ENCODE data around the gene ZNF500.
"Not testable (repeated sequence)": the region's sequence is repeated elsewhere in the genome, so short reads cannot be mapped to it uniquely, and the experiment has no call there.

The ZNF500 gene

GRCh38 chr16:4795828-4796572, 29.0 kb upstream of the ZNF500 start:
- DNase-seq = no peak

- no peak for DNase-seq
Measured at GRCh38 chr16:4795181-4795827, 28.3 kb upstream of the ZNF500 start, which contains the start of gene SMIM22. TSS of gene SMIM22 (plus strand) at chr16:4795369. CDS start at chr16:4795735, 366 bp downstream.

GRCh38 chr16:4792951-4793513, 26.1 kb upstream of the ZNF500 start:
- no peak for DNase-seq

GRCh38 chr16:4790871-4791270, 23.9 kb upstream of the ZNF500 start:
- DNase-seq = no peak

GRCh38 chr16:4790261-4790660, 23.3 kb upstream of the ZNF500 start:
- DNase-seq = no peak

GRCh38 chr16:4788910-4789309, 21.9 kb upstream of the ZNF500 start:
- no peak for DNase-seq

GRCh38 chr16:4788489-4788889, 21.5 kb upstream of the ZNF500 start:
- no peak for DNase-seq

- DNase-seq = no peak
Measured at GRCh38 chr16:4787627-4788482, 20.9 kb upstream of the ZNF500 start, which contains the start of gene SEPTIN12. TSS of gene SEPTIN12 (minus strand) at chr16:4788345. CDS start at chr16:4787645, 700 bp downstream.

GRCh38 chr16:4787068-4787467, 20.1 kb upstream of the ZNF500 start:
- DNase-seq = no peak

- no peak for DNase-seq
Measured at GRCh38 chr16:4785758-4786433, 18.9 kb upstream of the ZNF500 start.

- DNase-seq = not testable (repeated sequence)
Measured at GRCh38 chr16:4784444-4784987, 17.6 kb upstream of the ZNF500 start.

GRCh38 chr16:4783951-4784336, 17.0 kb upstream of the ZNF500 start:
- no peak for DNase-seq

GRCh38 chr16:4783251-4783950, 16.4 kb upstream of the ZNF500 start:
- DNase-seq = no peak

GRCh38 chr16:4780235-4780634, 13.3 kb upstream of the ZNF500 start:
- DNase-seq = no peak

- no peak for DNase-seq
Measured at GRCh38 chr16:4778050-4778392, 11.1 kb upstream of the ZNF500 start.

- DNase-seq = no peak
Measured at GRCh38 chr16:4777339-4778049, 10.5 kb upstream of the ZNF500 start.

GRCh38 chr16:4776141-4776705, 9.3 kb upstream of the ZNF500 start:
- no peak for DNase-seq

GRCh38 chr16:4775005-4775404, 8.0 kb upstream of the ZNF500 start:
- no peak for DNase-seq

GRCh38 chr16:4772351-4772750, 5.4 kb upstream of the ZNF500 start:
- DNase-seq = no peak

- DNase-seq = no peak
Measured at GRCh38 chr16:4771646-4772045, 4.7 kb upstream of the ZNF500 start.

- no peak for DNase-seq
Measured at GRCh38 chr16:4769306-4769638, 2.3 kb upstream of the ZNF500 start.
